Type B pancreatic cell (in vitro differentiated cells): ENCODE measurements around the gene PEX16. TPM values are rescaled to one million over a fixed set of nuclear protein-coding genes. Genes with fewer than 3 reads are reported as not detected.
"Not testable (repeated sequence)": the region's sequence is repeated elsewhere in the genome, so short reads cannot be mapped to it uniquely, and the experiment has no call there.

Experiments used
- DNase-seq: peaks from one replicate; pipeline ENCODE4 v3.0.0; 2021; ENCODE audit warnings: mixed read lengths; ENCODE audit not compliant: unreplicated experiment; ENCODE audit errors: extremely low spot score
- H3K27ac Mint-ChIP-seq: 2 replicates; pipeline ENCODE4 v1.8.0; 2021; ENCODE audit warnings: mild to moderate bottlenecking, mixed read lengths
- H3K27me3 Mint-ChIP-seq: 2 replicates; pipeline ENCODE4 v1.8.0; 2021; ENCODE audit warnings: mixed read lengths
- H3K36me3 Mint-ChIP-seq: 2 replicates; pipeline ENCODE4 v1.8.0; 2021; ENCODE audit warnings: mixed read lengths
- H3K4me1 Mint-ChIP-seq: one replicate; pipeline ENCODE4 v1.8.0; 2021; ENCODE audit warnings: mixed read lengths; ENCODE audit not compliant: unreplicated experiment
- H3K4me3 Mint-ChIP-seq: 2 replicates; pipeline ENCODE4 v1.8.0; 2021; ENCODE audit warnings: mild to moderate bottlenecking, mixed read lengths
- H3K9me3 Mint-ChIP-seq: 2 replicates; pipeline ENCODE4 v1.8.0; 2021; ENCODE audit warnings: mixed read lengths
- CTCF ChIP-seq: fragments of 200-600 bp; sonication (generic); conservative IDR thresholded peaks from 2 replicates; pipeline ENCODE4 v1.5.0; 2021; ENCODE audit warnings: antibody characterized with exemption, mild to moderate bottlenecking
- total RNA-seq: library from RNA; stranded (reverse); gene quantifications from 2 replicates; pipeline ENCODE4 v1.2.1, GENCODE V29; 2021; ENCODE audit warnings: low replicate concordance

PEX16 gene
- total RNA-seq, 1 donor from 2014 or later, result 21.7 TPM

- peak overlapping the region; percentile 71 for H3K27ac Mint-ChIP-seq
- H3K36me3 Mint-ChIP-seq, result no peaks in the 10 kb centered on the region
- H3K27me3 Mint-ChIP-seq, result no peaks in the 10 kb centered on the region
- no peak for TF ChIP-seq CTCF
- H3K4me1 Mint-ChIP-seq, result peaks cover 4% of the 10 kb centered on the region
- no peak for DNase-seq
- H3K9me3 Mint-ChIP-seq, result no peaks in the 10 kb centered on the region
- H3K4me3 Mint-ChIP-seq, result peak overlapping the region; percentile 91
These were observed 16.6 kb downstream of the PEX16 start for GRCh38 chr11:45900916-45901617.

DNA sequence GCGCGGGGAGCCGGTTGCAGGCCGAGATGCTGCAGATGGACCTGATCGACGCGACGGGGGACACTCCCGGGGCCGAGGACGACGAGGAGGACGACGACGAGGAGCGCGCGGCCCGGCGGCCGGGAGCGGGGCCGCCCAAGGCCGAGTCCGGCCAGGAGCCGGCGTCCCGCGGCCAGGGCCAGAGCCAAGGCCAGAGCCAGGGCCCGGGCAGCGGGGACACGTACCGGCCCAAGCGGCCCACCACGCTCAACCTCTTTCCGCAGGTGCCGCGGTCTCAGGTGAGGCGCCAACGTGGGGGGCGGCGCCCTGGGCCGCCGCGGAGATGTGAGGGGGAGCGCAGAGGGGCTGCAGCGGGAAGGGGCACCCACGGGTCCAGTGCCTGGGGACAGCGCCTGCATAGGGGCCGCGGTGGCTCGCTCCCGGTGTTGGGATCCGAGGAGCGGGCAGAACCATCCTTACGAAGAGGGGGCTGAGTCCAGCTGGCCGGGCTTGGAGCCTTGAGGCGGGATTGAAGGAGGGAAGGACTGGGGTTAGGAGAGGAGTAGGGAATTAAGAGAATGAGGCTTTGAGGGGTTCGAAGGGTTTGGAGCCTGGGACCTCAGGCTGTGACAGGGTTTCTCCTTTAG is 17.4 kb downstream of the PEX16 start:
- not testable (repeated sequence) for H3K27me3 Mint-ChIP-seq, H3K9me3 Mint-ChIP-seq, DNase-seq, H3K36me3 Mint-ChIP-seq, H3K4me1 Mint-ChIP-seq
- Mint-ChIP-seq H3K27ac (peak overlapping the region; percentile 71), H3K4me3 (peak overlapping the region; percentile 91)

- H3K9me3 Mint-ChIP-seq, result no peaks in the 10 kb centered on the region
These were observed 18.1 kb downstream of the PEX16 start for GRCh38 chr11:45899448-45900174.

GRCh38 chr11:45899086-45899447 is 18.6 kb downstream of the PEX16 start:
- peak overlapping the region; percentile 83 for H3K4me3 Mint-ChIP-seq
- TF ChIP-seq CTCF, result no peak
- H3K9me3 Mint-ChIP-seq, result no peaks in the 10 kb centered on the region
- H3K4me1 Mint-ChIP-seq, result peaks cover 7% of the 10 kb centered on the region
- DNase-seq, result no peak
- peak overlapping the region; percentile 56 for H3K27ac Mint-ChIP-seq
- no peaks in the 10 kb centered on the region for H3K36me3 Mint-ChIP-seq
- H3K27me3 Mint-ChIP-seq, result no peaks in the 10 kb centered on the region

More at GRCh38 chr11:45899448-45900174, 18.1 kb downstream of the PEX16 start:
- Mint-ChIP-seq H3K4me1 (peaks cover 7% of the 10 kb centered on the region), H3K27ac (peak overlapping the region; percentile 56), H3K4me3 (peak overlapping the region; percentile 83), H3K36me3 (no peaks in the 10 kb centered on the region), H3K27me3 (no peaks in the 10 kb centered on the region)
- no peak for TF ChIP-seq CTCF
- peak; percentile 92 for DNase-seq

GRCh38 chr11:45897556-45897955 is 20.1 kb downstream of the PEX16 start:
- no peak for DNase-seq

More at GRCh38 chr11:45897556-45897955, 20.1 kb downstream of the PEX16 start:
- no peak for TF ChIP-seq CTCF
- no peaks in the 10 kb centered on the region for H3K36me3 Mint-ChIP-seq
- H3K4me1 Mint-ChIP-seq, result peaks cover 12% of the 10 kb centered on the region
- H3K27ac Mint-ChIP-seq, result no peak overlapping the region
- H3K9me3 Mint-ChIP-seq, result no peaks in the 10 kb centered on the region
- no peak overlapping the region for H3K4me3 Mint-ChIP-seq
- H3K27me3 Mint-ChIP-seq, result no peaks in the 10 kb centered on the region
